Mesothelial cell of epicardium (in vitro differentiated cells): ENCODE data around the gene FLNB. TPM values are rescaled to one million over a fixed set of nuclear protein-coding genes. Genes with fewer than 3 reads are reported as not detected.
A peak's percentile ranks its signal among the peaks of the same experiment; 100 is the strongest.

Source experiments
- DNase-seq, 2 experiments: peaks; one replicate each; pipeline ENCODE4 v3.0.0; 2021; ENCODE audit warnings: low spot score in 2 of 2; ENCODE audit not compliant: unreplicated experiment in 2 of 2
- H3K27ac Mint-ChIP-seq: 2 replicates; pipeline ENCODE4 v1.8.0; 2021; ENCODE audit warnings: mixed read lengths
- H3K27me3 Mint-ChIP-seq: 2 replicates; pipeline ENCODE4 v1.8.0; 2021; ENCODE audit warnings: low read depth, mixed read lengths
- H3K36me3 Mint-ChIP-seq: 2 replicates; pipeline ENCODE4 v1.8.0; 2021; ENCODE audit warnings: mixed read lengths
- H3K4me1 Mint-ChIP-seq: 2 replicates; pipeline ENCODE4 v1.8.0; 2021; ENCODE audit warnings: mixed read lengths
- H3K4me3 Mint-ChIP-seq: 2 replicates; pipeline ENCODE4 v1.8.0; 2021; ENCODE audit warnings: mild to moderate bottlenecking, moderate library complexity, mixed read lengths
- H3K9me3 Mint-ChIP-seq: 2 replicates; pipeline ENCODE4 v1.8.0; 2021; ENCODE audit warnings: mixed read lengths
- total RNA-seq: library from RNA; stranded (reverse); gene quantifications from 3 replicates; pipeline ENCODE4 v1.2.1, GENCODE V29; 2021
- TF ChIP-seq, protein P1 (sequence below): fragments of 200-600 bp; sonication (generic); IDR thresholded peaks from one replicate; pipeline ENCODE4 v1.5.0; 2021; ENCODE audit warnings: antibody characterized with exemption; ENCODE audit not compliant: unreplicated experiment

FLNB gene
- total RNA-seq, 1 donor from 2014 or later: 190 TPM

DNA sequence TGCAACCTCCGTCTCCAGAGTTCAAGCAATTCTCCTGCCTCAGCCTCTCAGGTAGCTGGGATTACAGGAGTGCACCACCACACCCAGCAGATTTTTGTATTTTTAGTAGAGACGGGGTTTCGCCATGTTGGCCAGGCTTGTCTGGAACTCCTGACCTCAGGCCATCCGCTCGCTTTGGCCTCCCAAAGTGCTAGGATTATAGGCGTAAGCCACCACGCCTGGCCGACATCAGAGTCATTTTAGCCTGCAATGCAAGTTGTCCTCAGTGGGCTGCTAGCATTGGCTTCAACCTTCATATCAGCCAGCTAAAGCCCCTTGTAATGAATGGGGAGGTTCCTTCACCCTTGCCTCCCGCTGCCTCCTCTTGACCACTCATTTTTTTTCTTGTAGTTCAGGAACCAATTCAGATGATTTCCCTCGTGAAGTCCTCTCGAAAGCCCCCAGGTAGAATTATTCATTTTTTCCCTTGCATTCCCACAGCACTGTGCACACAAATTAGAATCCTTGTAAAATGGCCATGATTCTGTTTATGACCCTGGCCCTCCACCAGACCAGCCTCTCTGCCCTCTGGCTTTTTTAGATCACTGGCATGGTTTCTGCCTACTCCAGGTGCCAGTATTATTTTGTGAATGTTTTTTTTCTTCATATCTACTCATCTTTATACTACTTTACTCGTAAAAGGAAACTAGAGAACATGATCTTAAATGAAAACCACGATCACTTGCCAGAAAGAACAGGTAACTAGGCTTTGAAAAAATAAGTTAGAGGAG is 29.1 kb downstream of the FLNB start:
- H3K4me3 Mint-ChIP-seq: no peak overlapping the region
- H3K27me3 Mint-ChIP-seq: no peaks in the 10 kb centered on the region
- H3K4me1 Mint-ChIP-seq: peaks cover 67% of the 10 kb centered on the region
- TF ChIP-seq, protein P1, sequence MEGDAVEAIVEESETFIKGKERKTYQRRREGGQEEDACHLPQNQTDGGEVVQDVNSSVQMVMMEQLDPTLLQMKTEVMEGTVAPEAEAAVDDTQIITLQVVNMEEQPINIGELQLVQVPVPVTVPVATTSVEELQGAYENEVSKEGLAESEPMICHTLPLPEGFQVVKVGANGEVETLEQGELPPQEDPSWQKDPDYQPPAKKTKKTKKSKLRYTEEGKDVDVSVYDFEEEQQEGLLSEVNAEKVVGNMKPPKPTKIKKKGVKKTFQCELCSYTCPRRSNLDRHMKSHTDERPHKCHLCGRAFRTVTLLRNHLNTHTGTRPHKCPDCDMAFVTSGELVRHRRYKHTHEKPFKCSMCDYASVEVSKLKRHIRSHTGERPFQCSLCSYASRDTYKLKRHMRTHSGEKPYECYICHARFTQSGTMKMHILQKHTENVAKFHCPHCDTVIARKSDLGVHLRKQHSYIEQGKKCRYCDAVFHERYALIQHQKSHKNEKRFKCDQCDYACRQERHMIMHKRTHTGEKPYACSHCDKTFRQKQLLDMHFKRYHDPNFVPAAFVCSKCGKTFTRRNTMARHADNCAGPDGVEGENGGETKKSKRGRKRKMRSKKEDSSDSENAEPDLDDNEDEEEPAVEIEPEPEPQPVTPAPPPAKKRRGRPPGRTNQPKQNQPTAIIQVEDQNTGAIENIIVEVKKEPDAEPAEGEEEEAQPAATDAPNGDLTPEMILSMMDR: no peak
- H3K27ac Mint-ChIP-seq: peak overlapping the region; percentile 88
- H3K36me3 Mint-ChIP-seq: no peaks in the 10 kb centered on the region
- no peak for DNase-seq
- no peaks in the 10 kb centered on the region for H3K9me3 Mint-ChIP-seq

DNA sequence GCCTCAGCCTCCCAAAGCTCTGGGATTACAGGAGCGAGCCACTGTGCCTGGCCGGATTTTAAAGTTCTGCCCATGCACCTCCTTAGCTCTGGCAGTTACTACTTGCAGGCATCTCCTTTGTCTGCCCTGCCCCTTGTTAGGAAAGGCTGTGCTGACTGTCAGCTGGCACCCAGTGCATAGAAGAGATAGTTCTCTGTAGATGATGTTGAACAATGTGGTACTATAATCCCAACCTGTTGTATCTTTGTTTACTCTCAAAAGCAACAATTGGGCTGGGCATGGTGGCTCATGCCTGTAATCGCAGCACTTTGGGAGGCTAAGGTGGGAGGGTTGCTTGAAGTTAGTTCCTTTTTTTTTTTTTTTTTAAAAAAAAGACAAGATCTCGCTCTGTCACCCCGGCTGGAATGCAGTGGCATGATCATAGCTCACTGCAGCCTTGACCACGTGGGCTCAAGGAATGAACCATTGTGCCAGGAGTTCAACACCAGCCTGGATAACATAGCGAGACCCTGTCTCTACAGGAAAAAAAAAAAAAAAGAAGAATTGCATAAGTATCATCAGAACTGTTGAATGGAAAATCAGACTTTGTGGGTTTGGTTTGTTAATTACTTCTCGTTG is 30.6 kb downstream of the FLNB start:
- no peaks in the 10 kb centered on the region for H3K36me3 Mint-ChIP-seq
- peaks cover 75% of the 10 kb centered on the region for H3K4me1 Mint-ChIP-seq
- H3K9me3 Mint-ChIP-seq: no peaks in the 10 kb centered on the region
- no peak for DNase-seq
- H3K4me3 Mint-ChIP-seq: no peak overlapping the region
- no peaks in the 10 kb centered on the region for H3K27me3 Mint-ChIP-seq
- H3K27ac Mint-ChIP-seq: no peak overlapping the region
- TF ChIP-seq, protein P1: no peak

DNA sequence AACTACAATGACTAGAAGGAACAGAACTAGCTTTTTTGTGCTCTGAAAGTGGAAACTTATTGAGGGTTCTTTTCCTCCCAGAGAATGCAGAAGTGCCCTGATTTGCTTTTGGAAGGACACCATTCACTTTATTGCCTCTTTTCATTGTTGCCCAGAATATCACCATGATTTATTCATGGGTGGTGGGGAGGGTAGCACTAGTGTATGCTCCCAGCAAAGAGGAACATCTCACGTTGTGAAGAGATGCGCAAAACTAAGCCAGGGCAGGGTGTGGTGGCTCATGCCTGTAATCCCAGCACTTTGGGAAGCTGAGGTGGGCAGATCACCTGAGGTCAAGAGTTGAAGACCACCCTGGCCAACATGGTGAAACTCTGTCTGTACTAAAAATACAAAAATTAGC is 31.4 kb downstream of the FLNB start:
- Mint-ChIP-seq H3K36me3 (no peaks in the 10 kb centered on the region), H3K4me1 (peaks cover 79% of the 10 kb centered on the region), H3K27me3 (no peaks in the 10 kb centered on the region), H3K27ac (peak overlapping the region; percentile 59), H3K4me3 (no peak overlapping the region), H3K9me3 (no peaks in the 10 kb centered on the region)
- no peak for DNase-seq
- TF ChIP-seq, protein P1: no peak

DNA sequence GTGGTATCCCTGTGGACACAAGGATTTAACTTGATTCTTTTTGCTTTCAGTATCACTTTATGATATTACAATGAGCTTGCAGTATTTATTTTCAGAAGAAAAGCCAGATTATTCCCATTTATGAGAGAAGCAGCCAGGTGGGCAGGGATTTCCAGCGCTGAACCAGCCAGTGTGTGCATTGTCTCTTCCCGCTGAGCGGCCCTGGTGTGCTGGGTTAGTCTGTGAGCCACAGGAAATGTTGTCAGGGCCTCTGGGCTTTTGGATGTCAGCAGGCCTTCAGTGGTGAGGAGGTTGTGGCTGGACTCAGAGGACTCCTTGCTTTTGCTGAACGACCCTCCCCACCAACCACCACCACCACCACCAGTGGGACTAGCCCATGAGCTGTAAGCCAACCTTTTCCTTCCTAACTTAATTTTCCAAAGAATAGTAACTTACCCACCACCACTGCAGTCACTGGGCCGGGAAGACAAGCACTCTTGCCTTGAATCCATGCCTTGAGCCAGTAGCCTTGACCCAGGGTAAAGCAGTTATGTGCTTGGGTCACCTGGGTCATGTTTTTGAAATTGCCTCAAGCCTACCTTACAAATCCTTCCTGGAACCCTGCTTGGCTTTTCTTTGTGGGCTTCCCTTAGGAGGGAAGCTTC is 33.1 kb downstream of the FLNB start:
- no peaks in the 10 kb centered on the region for H3K9me3 Mint-ChIP-seq
- no peak overlapping the region for H3K4me3 Mint-ChIP-seq
- H3K4me1 Mint-ChIP-seq: peaks cover 65% of the 10 kb centered on the region
- TF ChIP-seq, protein P1: no peak
- no peak for DNase-seq
- peak overlapping the region; percentile 71 for H3K27ac Mint-ChIP-seq
- no peaks in the 10 kb centered on the region for H3K27me3 Mint-ChIP-seq
- no peaks in the 10 kb centered on the region for H3K36me3 Mint-ChIP-seq

DNA sequence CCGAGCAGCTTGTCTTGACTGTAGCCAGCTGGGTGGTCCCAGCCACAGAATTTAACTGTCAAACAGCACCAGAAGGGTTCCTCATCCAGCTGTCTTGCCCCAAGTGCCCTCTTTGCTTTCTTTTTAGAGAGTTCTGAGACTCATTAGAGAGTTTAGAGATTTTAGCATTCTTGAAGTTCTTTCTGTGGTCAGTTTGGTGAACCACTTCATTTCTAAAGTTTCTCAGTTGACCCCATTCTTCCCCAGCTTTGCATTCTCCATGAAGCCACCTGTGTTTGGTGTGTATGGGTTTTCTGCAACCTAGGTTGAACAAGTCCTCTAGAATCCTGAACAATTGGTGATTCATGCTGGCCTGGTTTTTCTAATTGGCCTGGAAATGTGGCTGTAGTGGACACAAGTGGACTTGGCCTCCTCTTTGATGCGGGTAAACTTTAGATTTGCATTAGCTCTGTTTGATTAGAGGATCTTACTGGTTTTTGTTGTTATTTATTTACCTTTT is 33.7 kb downstream of the FLNB start:
- no peak for DNase-seq
- no peaks in the 10 kb centered on the region for H3K27me3 Mint-ChIP-seq
- TF ChIP-seq, protein P1: no peak
- H3K36me3 Mint-ChIP-seq: no peaks in the 10 kb centered on the region
- peaks cover 64% of the 10 kb centered on the region for H3K4me1 Mint-ChIP-seq
- H3K27ac Mint-ChIP-seq: peak overlapping the region; percentile 71
- H3K9me3 Mint-ChIP-seq: no peaks in the 10 kb centered on the region
- no peak overlapping the region for H3K4me3 Mint-ChIP-seq
